Left colon (tissue), 2 donors: Measurements from ENCODE around the gene CCDC148. TPM values are rescaled to one million over a fixed set of nuclear protein-coding genes. Genes with fewer than 3 reads are reported as not detected.
A peak's percentile ranks its signal among the peaks of the same experiment; 100 is the strongest.
"Not testable (repeated sequence)": the region's sequence is repeated elsewhere in the genome, so short reads cannot be mapped to it uniquely, and the experiment has no call there.

ENCODE experiments used
- ATAC-seq: fragments of 200-7000 bp; cut with Tn5 transposase; one replicate; pipeline ENCODE4 v1.9.1; 2020; ENCODE audit warnings: mild to moderate bottlenecking, moderate library complexity
- DNase-seq, 2 donors: peaks; one replicate each; pipeline ENCODE4 v3.0.0-alpha.2; 2020
- intact Hi-C, 2 donors: fragments of 100-400 bp; cut with DNase I in 1 of 2; cut with micrococcal nuclease in 1 of 2; formaldehyde crosslinking; loops; one replicate each; pipeline versions ENCODE4 v1.11.2 to v1.14.0; 2022; cut with DNase I, micrococcal nuclease
- total RNA-seq, 2 donors: library from RNA; stranded (reverse); fragmentation: NEBNext Ultra II Directional; extraction: Animal tissue kit (Norgen Biotek cat#: 25700); gene quantifications; one replicate each; pipeline ENCODE4 v1.2.1, GENCODE V29; 2021
- donor health status: DM: no; HTN: no; CAD: no.
- donor health status: DM: yes; HTN: yes; CAD: no.

Gene CCDC148
- total RNA-seq, 2 donors from 2014 or later = 0.73 TPM; not detected in 1

- intact Hi-C loops = no loop called here
- ATAC-seq = no peak
- no peak for DNase-seq
These were observed 65.2 kb downstream of the CCDC148 start for GRCh38 chr2:158391361-158391760.

GRCh38 chr2:158388159-158388558, 68.4 kb downstream of the CCDC148 start:
- intact Hi-C loops = no loop called here
- ATAC-seq = no peak

GRCh38 chr2:158385646-158386045, 70.9 kb downstream of the CCDC148 start:
- intact Hi-C loops = no loop called here
- ATAC-seq (no peak), DNase-seq (no peak)

More at GRCh38 chr2:158388159-158388558, 68.4 kb downstream of the CCDC148 start:
- no peak for DNase-seq

- intact Hi-C loops = no loop called here
- DNase-seq (no peak), ATAC-seq (no peak)
These were observed 74.6 kb downstream of the CCDC148 start for GRCh38 chr2:158381978-158382377.

GRCh38 chr2:158381205-158381604, 75.3 kb downstream of the CCDC148 start:
- ATAC-seq (no peak), DNase-seq (no peak)
- intact Hi-C loops = no loop called here

- DNase-seq = no peak
- intact Hi-C loops = no loop called here
- no peak for ATAC-seq
These were observed 75.8 kb downstream of the CCDC148 start for GRCh38 chr2:158380746-158381145.

- intact Hi-C loops = no loop called here
- DNase-seq = no peak
- no peak for ATAC-seq
These were observed 77.6 kb downstream of the CCDC148 start for GRCh38 chr2:158378926-158379325.

GRCh38 chr2:158366342-158366741, 90.2 kb downstream of the CCDC148 start:
- intact Hi-C loops = no loop called here
- no peak for DNase-seq
- ATAC-seq = no peak

GRCh38 chr2:158359846-158360245, 96.7 kb downstream of the CCDC148 start:
- DNase-seq (peak in 1 of 2 donors; percentile 6), ATAC-seq (no peak)
- intact Hi-C loops = no loop called here

- DNase-seq (no peak), ATAC-seq (no peak)
- intact Hi-C loops = no loop called here
These were observed 98.9 kb downstream of the CCDC148 start for GRCh38 chr2:158357699-158358098.

- intact Hi-C loops = no loop called here
- no peak for DNase-seq
- ATAC-seq = no peak
These were observed 99.4 kb downstream of the CCDC148 start for GRCh38 chr2:158357122-158357521.

GRCh38 chr2:158351466-158351816, 105.1 kb downstream of the CCDC148 start:
- ATAC-seq, intact Hi-C loops, DNase-seq: not testable (repeated sequence)

GRCh38 chr2:158350751-158351465, 105.6 kb downstream of the CCDC148 start:
- ATAC-seq, DNase-seq, intact Hi-C loops: not testable (repeated sequence)

GRCh38 chr2:158346032-158346431, 110.5 kb downstream of the CCDC148 start:
- DNase-seq = no peak
- intact Hi-C loops = no loop called here

GRCh38 chr2:158339513-158339912, 117.0 kb downstream of the CCDC148 start:
- ATAC-seq (no peak), DNase-seq (no peak)
- intact Hi-C loops = no loop called here

More at GRCh38 chr2:158346032-158346431, 110.5 kb downstream of the CCDC148 start:
- no peak for ATAC-seq

- no peak for DNase-seq
- no peak for ATAC-seq
- intact Hi-C loops = no loop called here
These were observed 119.5 kb downstream of the CCDC148 start for GRCh38 chr2:158337018-158337417.

GRCh38 chr2:158331799-158332198, 124.8 kb downstream of the CCDC148 start:
- ATAC-seq, DNase-seq, intact Hi-C loops: not testable (repeated sequence)

- no peak for ATAC-seq
- DNase-seq = no peak
These were observed 130.7 kb downstream of the CCDC148 start for GRCh38 chr2:158325782-158326340.

GRCh38 chr2:158325031-158325781, 131.3 kb downstream of the CCDC148 start:
- intact Hi-C loops = no loop called here
- DNase-seq (no peak), ATAC-seq (no peak)

More at GRCh38 chr2:158325782-158326340, 130.7 kb downstream of the CCDC148 start:
- intact Hi-C loops = no loop called here

- DNase-seq (no peak), ATAC-seq (no peak)
- intact Hi-C loops = no loop called here
These were observed 133.2 kb downstream of the CCDC148 start for GRCh38 chr2:158323381-158323780.
